Stimulated activated CD4-positive, alpha-beta T cell treated with anti-CD3 and anti-CD28 coated beads, Interleukin-1b, Interleukin-23, amount 100 ng/mL, for 48 hours (primary cell): ENCODE results near the gene MYT1.

ENCODE experiments used
- DNase-seq: peaks from one replicate; pipeline ENCODE4 v3.0.0-alpha.2; 2020

The MYT1 gene

GRCh38 chr20:64236137-64237088 lies 72.2 kb downstream of the MYT1 start:
- DNase-seq = no peak

GRCh38 chr20:64237316-64237715 lies 73.1 kb downstream of the MYT1 start:
- DNase-seq = no peak

GRCh38 chr20:64238115-64238825 lies 74.0 kb downstream of the MYT1 start:
- no peak for DNase-seq

GRCh38 chr20:64238851-64239387 lies 74.7 kb downstream of the MYT1 start:
- no peak for DNase-seq

GRCh38 chr20:64239449-64240242 lies 75.4 kb downstream of the MYT1 start:
- no peak for DNase-seq

- no peak for DNase-seq
Measured at GRCh38 chr20:64240243-64241015, 76.2 kb downstream of the MYT1 start.

- DNase-seq = no peak
Measured at GRCh38 chr20:64241061-64241460, 76.8 kb downstream of the MYT1 start.

GRCh38 chr20:64242003-64242796 lies 77.9 kb downstream of the MYT1 start:
- no peak for DNase-seq

- DNase-seq = no peak
Measured at GRCh38 chr20:64242797-64243475, 78.7 kb downstream of the MYT1 start.

- no peak for DNase-seq
Measured at GRCh38 chr20:64244281-64244805, 80.1 kb downstream of the MYT1 start.

GRCh38 chr20:64244870-64245603 lies 80.8 kb downstream of the MYT1 start:
- DNase-seq = no peak

GRCh38 chr20:64245746-64246595 lies 81.7 kb downstream of the MYT1 start:
- DNase-seq = no peak

- no peak for DNase-seq
Measured at GRCh38 chr20:64246616-64247306, 82.5 kb downstream of the MYT1 start.

GRCh38 chr20:64247307-64247618 lies 83.0 kb downstream of the MYT1 start:
- no peak for DNase-seq

- no peak for DNase-seq
Measured at GRCh38 chr20:64247970-64248841, 84.0 kb downstream of the MYT1 start.

GRCh38 chr20:64250027-64250426 lies 85.8 kb downstream of the MYT1 start:
- DNase-seq = no peak

- DNase-seq = no peak
Measured at GRCh38 chr20:64253000-64253383, 88.7 kb downstream of the MYT1 start.
